PC-3 (cell line): ENCODE measurements around the gene PDSS2. TPM values are rescaled to one million over a fixed set of nuclear protein-coding genes. Genes with fewer than 3 reads are reported as not detected.
A peak's percentile ranks its signal among the peaks of the same experiment; 100 is the strongest.

Experiments
- ATAC-seq: fragments of 200-7000 bp; cut with Tn5 transposase; 2 replicates; pipeline ENCODE4 v1.9.1; 2020; ENCODE audit warnings: mild to moderate bottlenecking, moderate library complexity
- BruUV-seq: library from RNA; stranded (reverse); fragments of 400-500 nt; replicated peaks from 2 replicates; lab custom pipeline; 2021; lab: Mats Ljungman, UMichigan
- CTCF ChIA-PET: fragments of 300-600 bp; sonication (Branson Sonifier 250); formaldehyde crosslinking; loops from one replicate; lab custom pipeline; 2022; ENCODE audit warnings: antibody characterized with exemption; lab: Charles Lee
- POLR2A ChIA-PET: fragments of 300-600 bp; sonication (Branson Sonifier 250); formaldehyde crosslinking; loops from one replicate; lab custom pipeline; 2022; ENCODE audit warnings: antibody characterized with exemption; ENCODE audit not compliant: unreplicated experiment; lab: Charles Lee
- DNase-seq: peaks from one replicate; pipeline ENCODE4 v3.0.0-alpha.2; 2015
- H2AFZ ChIP-seq: fragments of 300-600 bp; sonication (generic); 2 replicates; pipeline ENCODE4 v1.6.0; 2016; ENCODE audit warnings: antibody characterized with exemption, low read length
- H3F3A ChIP-seq: fragments of 300-600 bp; sonication (generic); one replicate; pipeline ENCODE4 v1.6.0; 2017; ENCODE audit warnings: antibody characterized with exemption, low read length, control low read depth, mild to moderate bottlenecking; ENCODE audit not compliant: unreplicated experiment
- H3K27ac ChIP-seq: fragments of 300-600 bp; sonication (generic); 2 replicates; pipeline ENCODE4 v1.5.1; 2016; ENCODE audit warnings: mild to moderate bottlenecking, low read length
- H3K27me3 ChIP-seq: fragments of 300-600 bp; sonication (generic); 2 replicates; pipeline ENCODE4 v1.6.1; 2016; ENCODE audit warnings: low read length, mixed read lengths
- H3K36me3 ChIP-seq: fragments of 300-600 bp; sonication (generic); 2 replicates; pipeline ENCODE4 v1.6.1; 2016; ENCODE audit warnings: low read depth, mixed run types, low read length, mixed read lengths
- H3K4me1 ChIP-seq: fragments of 300-600 bp; sonication (generic); 2 replicates; pipeline ENCODE4 v1.5.1; 2016; ENCODE audit warnings: low read length; ENCODE audit not compliant: insufficient read depth
- H3K4me2 ChIP-seq: fragments of 300-600 bp; sonication (generic); 2 replicates; pipeline ENCODE4 v1.6.0; 2016; ENCODE audit warnings: low read length
- H3K4me3 ChIP-seq: fragments of 300-600 bp; sonication (generic); 2 replicates; pipeline ENCODE4 v1.5.1; 2016; ENCODE audit warnings: mild to moderate bottlenecking, low read length, mixed read lengths
- H3K79me2 ChIP-seq: fragments of 300-600 bp; sonication (generic); 2 replicates; pipeline ENCODE4 v1.6.1; 2017; ENCODE audit warnings: low read length, mixed read lengths
- H3K9ac ChIP-seq: fragments of 300-600 bp; sonication (generic); 2 replicates; pipeline ENCODE4 v1.6.0; 2016; ENCODE audit warnings: mild to moderate bottlenecking, low read length
- H3K9me2 ChIP-seq: fragments of 300-600 bp; sonication (generic); replicated peaks from 2 replicates; pipeline ENCODE4 v1.6.1; 2016; ENCODE audit warnings: mixed run types, low read length, mixed read lengths
- H3K9me3 ChIP-seq: fragments of 300-600 bp; sonication (generic); 2 replicates; pipeline ENCODE4 v1.6.1; 2016; ENCODE audit warnings: low read length, mixed read lengths
- H4K20me1 ChIP-seq: fragments of 300-600 bp; sonication (generic); 2 replicates; pipeline ENCODE4 v1.6.1; 2016; ENCODE audit warnings: low read length, mixed read lengths
- CTCF ChIP-seq: fragments of 300-600 bp; sonication (generic); conservative IDR thresholded peaks from 2 replicates; pipeline ENCODE4 v1.5.1; 2017; ENCODE audit warnings: antibody characterized with exemption, low read depth, mild to moderate bottlenecking, low read length
- EZH2 ChIP-seq: fragments of 300-600 bp; sonication (generic); IDR thresholded peaks from one replicate; pipeline ENCODE4 v1.6.1; 2017; ENCODE audit warnings: antibody characterized with exemption, mild to moderate bottlenecking, low read length; ENCODE audit not compliant: unreplicated experiment
- EZH2phosphoT487 ChIP-seq: fragments of 300-600 bp; sonication (generic); IDR thresholded peaks from 2 replicates; pipeline ENCODE4 v1.6.1; 2018; ENCODE audit warnings: mild to moderate bottlenecking, antibody characterized with exemption, low read length, borderline replicate concordance
- intact Hi-C: fragments of 100-400 bp; cut with micrococcal nuclease; formaldehyde crosslinking; loops from 2 replicates; pipeline ENCODE4 v1.9.0; 2023
- total RNA-seq: library from RNA; depleted of rRNA; stranded (reverse); fragments of >200 nt; gene quantifications from 2 replicates; pipeline ENCODE4 v1.2.3, GENCODE V29; 2014

PDSS2 gene
- total RNA-seq, 1 experiment from 2014 or later, result 6.6 TPM

GRCh38 chr6:107115695-107116327, 343.6 kb downstream of the PDSS2 start:
- no peaks in the 10 kb centered on the region for H3K9me2 ChIP-seq
- no peak overlapping the region for H3K27ac ChIP-seq
- H3K9ac ChIP-seq, result peak overlapping the region; percentile 77
- DNase-seq (peak; percentile 41), ATAC-seq (peak; percentile 55)
- H3K4me2 ChIP-seq, result peak overlapping the region; percentile 89
- no peaks in the 10 kb centered on the region for H3K36me3 ChIP-seq
- H3K79me2 ChIP-seq, result peaks cover 11% of the 10 kb centered on the region; the same call in 1 of the 2 replicates
- TF ChIP-seq EZH2, result no peak
- TF ChIP-seq CTCF, result no peak
- no peak for TF ChIP-seq EZH2phosphoT487
- peak overlapping the region; percentile 73 for H3K4me3 ChIP-seq
- CTCF ChIA-PET, result interaction anchor here (0.7 kb wide), 1 partner anchor 88 kb away, joined by 3 read pairs; the partner anchor contains the start of gene MTRES1
- POLR2A ChIA-PET, result interaction anchor here (1.2 kb wide), 1 partner anchor 343 kb away, joined by 5 read pairs; the partner anchor contains the start of gene PDSS2
- H3K27me3 ChIP-seq, result no peaks in the 10 kb centered on the region
- peaks cover 7% of the 10 kb centered on the region for H3K4me1 ChIP-seq
- no peaks in the 10 kb centered on the region for H4K20me1 ChIP-seq
- H3K9me3 ChIP-seq, result no peaks in the 10 kb centered on the region
- intact Hi-C loops, result loop anchor here (10.0 kb wide), 1 partner anchor 781 kb away; no protein-coding TSS in a partner anchor
- peak overlapping the region; percentile 87 for H2AFZ ChIP-seq
- no peaks in the 10 kb centered on the region for H3F3A ChIP-seq
- BruUV-seq, result no TSS peak

DNA sequence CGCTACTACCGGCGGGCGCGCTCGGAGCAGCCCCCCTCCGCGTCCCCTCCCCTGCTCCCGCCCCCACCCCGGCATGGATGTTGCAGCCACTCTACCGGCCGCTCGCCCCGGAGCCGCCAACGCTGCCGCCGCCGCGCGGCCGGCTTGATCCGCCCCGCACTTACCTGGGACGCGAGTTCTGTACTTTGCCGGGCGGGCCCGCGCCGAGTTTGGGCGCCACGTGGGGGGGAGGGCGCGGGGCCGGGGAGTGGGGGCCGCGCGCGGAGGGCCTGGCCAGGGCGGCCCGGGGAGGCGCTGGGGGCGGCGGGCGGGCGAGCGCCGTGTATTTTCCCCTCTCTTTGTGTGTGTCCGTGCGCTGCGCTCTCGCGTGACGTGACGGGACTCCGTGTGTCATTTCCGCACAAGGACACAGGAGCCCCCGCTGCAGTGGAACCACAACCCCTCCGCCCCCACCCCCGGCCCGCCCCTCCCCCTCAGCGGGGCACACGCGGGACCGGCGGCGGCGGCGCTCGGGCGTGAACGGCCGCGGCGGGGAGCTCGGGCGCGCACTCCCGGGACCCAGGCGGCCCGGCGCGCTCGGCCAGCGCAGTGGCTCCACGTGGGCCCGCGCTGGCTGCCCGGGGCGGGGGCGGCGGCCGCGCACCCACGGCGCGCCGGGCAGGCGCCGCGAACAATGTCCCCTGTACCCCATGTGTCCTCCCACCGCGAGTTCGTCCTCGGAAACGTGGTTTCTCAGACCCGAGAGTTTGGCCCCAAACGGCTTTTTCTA, 344.3 kb downstream of the PDSS2 start, which contains the start of gene BEND3:
Gene BEND3, minus strand, starts transcription at position 590 of the 769 bp plus-strand sequence. CDS start 16,230 bp downstream, outside the sequence.
- no peak within 1 kb of the TSS for H3K27ac ChIP-seq
- H3K4me3 ChIP-seq, result peak within 1 kb of the TSS; percentile 76
- H3K9me3 ChIP-seq, result no peaks in the 10 kb centered on the region
- H4K20me1 ChIP-seq, result no peaks in the 10 kb centered on the region
- intact Hi-C loops, result loop anchor here (10.0 kb wide), 1 partner anchor 780 kb away; no protein-coding TSS in a partner anchor
- no peaks in the 10 kb centered on the region for H3K36me3 ChIP-seq
- H3K4me2 ChIP-seq, result peak within 1 kb of the TSS; percentile 97
- DNase-seq, result peak; percentile 5
- H3K4me1 ChIP-seq, result peaks cover 7% of the 10 kb centered on the region
- POLR2A ChIA-PET, result interaction anchor here (1.2 kb wide), 1 partner anchor 344 kb away, joined by 5 read pairs; the partner anchor contains the start of gene PDSS2
- TF ChIP-seq CTCF, result no peak
- TF ChIP-seq EZH2, result no peak
- no peak for TF ChIP-seq EZH2phosphoT487
- no peaks in the 10 kb centered on the region for H3K9me2 ChIP-seq
- no peaks in the 10 kb centered on the region for H3K27me3 ChIP-seq
- H3K79me2 ChIP-seq, result peaks cover 11% of the 10 kb centered on the region; the same call in 1 of the 2 replicates
- ATAC-seq, result peak; percentile 28
- H3K9ac ChIP-seq, result peak within 1 kb of the TSS; percentile 77
- no TSS peak for BruUV-seq
- H3F3A ChIP-seq, result no peaks in the 10 kb centered on the region
- H2AFZ ChIP-seq, result peak within 1 kb of the TSS; percentile 87
- CTCF ChIA-PET, result interaction anchor here (0.7 kb wide), 1 partner anchor 87 kb away, joined by 3 read pairs; the partner anchor contains the start of gene MTRES1
